ENCODE data around the gene ITGAX. TPM values are rescaled to one million over a fixed set of nuclear protein-coding genes. Genes with fewer than 3 reads are reported as not detected.

Gene ITGAX
- total and polyA plus RNA-seq, 3 donors from 2014 or later: 0.63 to 3.4 (median 2.8) TPM

- WGBS, 2 donors: 89 to 91% methylated on average over 8 of the region's 8 CpGs
- intact Hi-C loops (cut with DNase I; ENCODE audit: low total_unique reads): no loop called here
- no peaks in the 10 kb centered on the region for H3K4me1 ChIP-seq
- no peak overlapping the region for H3K27ac ChIP-seq
- no peaks in the 10 kb centered on the region for H3K27me3 ChIP-seq
- no peaks in the 10 kb centered on the region for H3K9me3 ChIP-seq
- H3K4me3 ChIP-seq: no peak overlapping the region
- TF ChIP-seq, protein P1, sequence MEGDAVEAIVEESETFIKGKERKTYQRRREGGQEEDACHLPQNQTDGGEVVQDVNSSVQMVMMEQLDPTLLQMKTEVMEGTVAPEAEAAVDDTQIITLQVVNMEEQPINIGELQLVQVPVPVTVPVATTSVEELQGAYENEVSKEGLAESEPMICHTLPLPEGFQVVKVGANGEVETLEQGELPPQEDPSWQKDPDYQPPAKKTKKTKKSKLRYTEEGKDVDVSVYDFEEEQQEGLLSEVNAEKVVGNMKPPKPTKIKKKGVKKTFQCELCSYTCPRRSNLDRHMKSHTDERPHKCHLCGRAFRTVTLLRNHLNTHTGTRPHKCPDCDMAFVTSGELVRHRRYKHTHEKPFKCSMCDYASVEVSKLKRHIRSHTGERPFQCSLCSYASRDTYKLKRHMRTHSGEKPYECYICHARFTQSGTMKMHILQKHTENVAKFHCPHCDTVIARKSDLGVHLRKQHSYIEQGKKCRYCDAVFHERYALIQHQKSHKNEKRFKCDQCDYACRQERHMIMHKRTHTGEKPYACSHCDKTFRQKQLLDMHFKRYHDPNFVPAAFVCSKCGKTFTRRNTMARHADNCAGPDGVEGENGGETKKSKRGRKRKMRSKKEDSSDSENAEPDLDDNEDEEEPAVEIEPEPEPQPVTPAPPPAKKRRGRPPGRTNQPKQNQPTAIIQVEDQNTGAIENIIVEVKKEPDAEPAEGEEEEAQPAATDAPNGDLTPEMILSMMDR (IDR thresholded peaks at IDR 0.05): no peak
- TF ChIP-seq POLR2A (IDR thresholded peaks at IDR 0.05): no peak
- no peak for DNase-seq
- H3K36me3 ChIP-seq (ENCODE audit: low read depth, missing control alignments): no peaks in the 10 kb centered on the region
Observed at GRCh38 chr16:31363721-31364120, 8.7 kb downstream of the ITGAX start.

- Histone ChIP-seq H3K27ac (no peak overlapping the region), H3K4me3 (no peak overlapping the region), H3K4me1 (no peaks in the 10 kb centered on the region), H3K36me3 (ENCODE audit: low read depth, missing control alignments) (no peaks in the 10 kb centered on the region), H3K27me3 (no peaks in the 10 kb centered on the region), H3K9me3 (no peaks in the 10 kb centered on the region)
- WGBS, 2 donors: 83 to 89% methylated on average over 6 of the region's 6 CpGs
- no peak for TF ChIP-seq POLR2A (IDR thresholded peaks at IDR 0.05)
- TF ChIP-seq, protein P1 (IDR thresholded peaks at IDR 0.05): no peak
- intact Hi-C loops (cut with DNase I; ENCODE audit: low total_unique reads): no loop called here
- no peak for DNase-seq
Observed at GRCh38 chr16:31364421-31364820, 9.4 kb downstream of the ITGAX start.

- Histone ChIP-seq H3K4me1 (no peaks in the 10 kb centered on the region), H3K36me3 (ENCODE audit: low read depth, missing control alignments) (no peaks in the 10 kb centered on the region), H3K27ac (no peak overlapping the region), H3K9me3 (no peaks in the 10 kb centered on the region), H3K4me3 (no peak overlapping the region), H3K27me3 (no peaks in the 10 kb centered on the region)
- TF ChIP-seq POLR2A (IDR thresholded peaks at IDR 0.05): no peak
- TF ChIP-seq, protein P1 (IDR thresholded peaks at IDR 0.05): no peak
- WGBS, 2 donors: 86 to 91% methylated on average over 7 of the region's 7 CpGs
- intact Hi-C loops (cut with DNase I; ENCODE audit: low total_unique reads): no loop called here
- no peak for DNase-seq
Observed at GRCh38 chr16:31365131-31365865, 10.3 kb downstream of the ITGAX start.

- Histone ChIP-seq H3K4me3 (no peak overlapping the region), H3K4me1 (no peaks in the 10 kb centered on the region), H3K27ac (no peak overlapping the region), H3K36me3 (ENCODE audit: low read depth, missing control alignments) (no peaks in the 10 kb centered on the region), H3K9me3 (no peaks in the 10 kb centered on the region), H3K27me3 (no peaks in the 10 kb centered on the region)
- no peak for DNase-seq
- no peak for TF ChIP-seq POLR2A (IDR thresholded peaks at IDR 0.05)
- TF ChIP-seq, protein P1 (IDR thresholded peaks at IDR 0.05): no peak
- intact Hi-C loops (cut with DNase I; ENCODE audit: low total_unique reads): no loop called here
- WGBS, 2 donors: 86 to 96% methylated on average over 3 of the region's 3 CpGs
Observed at GRCh38 chr16:31367853-31368252, 12.9 kb downstream of the ITGAX start.

GRCh38 chr16:31371008-31371407 is 16.0 kb downstream of the ITGAX start:
- 88 to 90% methylated on average over 5 to 12 of the region's 12 CpGs for WGBS, 2 donors
- intact Hi-C loops (cut with DNase I; ENCODE audit: low total_unique reads): no loop called here
- no peak for DNase-seq
- no peaks in the 10 kb centered on the region for H3K27me3 ChIP-seq
- no peak for TF ChIP-seq POLR2A (IDR thresholded peaks at IDR 0.05)
- TF ChIP-seq, protein P1 (IDR thresholded peaks at IDR 0.05): no peak
- no peaks in the 10 kb centered on the region for H3K36me3 ChIP-seq (ENCODE audit: low read depth, missing control alignments)
- H3K4me1 ChIP-seq: no peaks in the 10 kb centered on the region
- no peaks in the 10 kb centered on the region for H3K9me3 ChIP-seq
- H3K27ac ChIP-seq: no peak overlapping the region
- H3K4me3 ChIP-seq: no peak overlapping the region
